NB4 (cell line): ENCODE data around the gene GABPA.

ENCODE experiments used
- CTCF ChIP-seq: IDR thresholded peaks from one replicate; pipeline ENCODE4 v1.5.1; 2012; ENCODE audit warnings: low read depth, low read length
- MYC ChIP-seq: IDR thresholded peaks from 2 replicates; pipeline ENCODE4 v1.6.1; 2011; ENCODE audit warnings: low read depth, low read length
- POLR2A ChIP-seq: IDR thresholded peaks from 2 replicates; pipeline ENCODE4 v1.6.1; 2011; ENCODE audit warnings: mild to moderate bottlenecking; ENCODE audit not compliant: insufficient read length; ENCODE audit errors: extremely low read depth

- TF ChIP-seq CTCF: no peak
- no peak for TF ChIP-seq POLR2A
- TF ChIP-seq MYC: no peak
These were observed 10.1 kb downstream of the GABPA start for GRCh38 chr21:25744854-25745253.
